CD4-positive, alpha-beta T cell treated with Interleukin-17A for 4 hours (primary cell): ENCODE data around the gene KRTAP10-10.
"Not testable (repeated sequence)": the region's sequence is repeated elsewhere in the genome, so short reads cannot be mapped to it uniquely, and the experiment has no call there.

Experiments used
- DNase-seq: peaks from one replicate; pipeline ENCODE4 v3.0.0-alpha.2; 2020; ENCODE audit warnings: mixed read lengths

Gene KRTAP10-10

DNA sequence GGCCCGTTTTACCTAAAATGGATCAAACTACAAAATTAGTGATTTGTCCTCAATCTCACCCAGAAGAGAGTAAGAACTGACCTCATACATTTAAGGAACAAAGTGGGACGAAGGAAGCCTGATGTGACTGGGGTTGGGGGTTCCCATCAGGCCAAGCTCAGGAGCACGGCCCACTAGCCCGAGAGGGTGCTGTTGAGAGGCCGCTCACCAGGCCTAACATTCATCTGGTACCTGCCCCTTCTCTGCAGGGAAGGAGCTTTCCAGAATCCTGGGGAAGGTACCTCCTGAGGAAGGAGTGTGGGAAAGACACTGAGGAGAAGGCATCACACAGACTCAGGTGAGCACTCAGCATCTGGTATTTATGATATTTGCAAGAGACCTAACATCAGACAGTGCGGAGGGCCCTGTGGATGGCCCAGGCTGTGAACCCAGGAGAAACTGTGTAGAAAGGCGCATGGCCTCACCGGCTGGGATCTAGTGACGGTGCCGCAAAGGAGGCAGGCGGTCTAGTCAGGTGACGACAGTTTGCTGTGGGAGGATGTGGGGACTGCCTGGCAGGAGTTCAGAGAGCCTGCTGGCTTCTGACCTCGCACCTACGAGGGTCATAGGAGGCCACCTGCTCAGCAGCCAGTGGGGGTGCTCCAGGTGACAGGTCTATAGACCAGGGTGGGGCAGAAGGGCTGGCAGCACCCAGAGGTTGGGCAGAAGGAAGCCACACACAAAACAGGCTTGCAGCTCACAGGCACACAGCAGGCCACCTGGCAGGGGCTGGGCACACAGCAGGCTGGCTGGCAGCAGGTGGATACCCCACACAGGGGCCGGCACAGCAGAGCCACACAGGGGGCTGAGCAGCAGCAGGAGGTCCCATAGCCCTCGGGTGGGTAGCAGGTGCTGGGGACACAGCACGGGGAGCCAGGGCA, 16.8 kb downstream of the KRTAP10-10 start:
- peak; percentile 68 for DNase-seq

DNA sequence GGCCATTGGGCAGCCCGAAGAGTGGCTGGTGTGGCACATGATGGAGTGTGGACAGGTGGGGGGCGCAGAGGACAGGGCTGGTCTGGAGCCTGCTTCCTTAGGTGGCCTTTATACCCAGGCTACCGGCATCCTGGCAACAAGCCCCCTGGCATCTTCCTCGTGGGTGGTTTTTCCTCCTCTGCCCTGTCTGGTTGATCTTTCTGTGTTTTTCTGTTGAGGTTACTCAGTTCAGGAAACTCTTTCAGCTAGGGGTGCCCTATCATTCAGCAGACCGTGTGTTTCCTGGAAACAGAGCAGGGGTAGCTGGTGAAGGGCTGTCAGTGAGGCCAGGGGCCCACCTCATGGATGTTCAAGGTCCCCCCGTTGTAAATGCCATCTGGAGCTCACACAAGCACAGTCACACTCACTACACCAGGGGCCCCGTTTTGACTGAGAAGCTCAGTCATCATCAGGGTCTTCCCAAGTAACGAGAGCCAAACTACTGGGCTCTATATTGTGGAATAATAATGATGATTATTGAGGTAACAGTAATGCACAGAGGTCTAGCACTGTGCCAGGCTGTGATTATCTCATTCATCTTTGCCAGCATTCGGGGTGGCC, 17.5 kb downstream of the KRTAP10-10 start, which contains the start of gene KRTAP12-4:
Gene KRTAP12-4, minus strand, starts transcription at position 84 of the 600 bp plus-strand sequence. Its CDS starts 45 bp downstream, at position 39.
- no peak for DNase-seq

DNA sequence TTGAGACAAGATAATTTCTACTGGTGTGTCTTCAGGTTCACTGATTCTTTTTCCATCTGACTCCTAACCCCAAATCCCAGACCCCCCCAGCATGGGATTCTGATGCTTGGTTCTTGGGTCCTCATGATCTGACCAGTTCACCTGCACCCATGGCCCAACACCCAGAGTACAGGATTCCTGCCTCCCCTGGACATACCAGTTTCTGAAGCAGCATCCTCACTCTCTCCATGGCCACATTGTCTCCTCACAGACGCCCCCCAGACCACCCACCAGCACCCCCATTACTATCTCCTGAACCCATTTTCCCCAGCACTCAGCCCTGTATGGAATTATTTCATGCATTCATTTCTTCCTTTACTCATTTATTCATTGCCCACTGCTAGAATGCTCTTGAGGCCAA, 19.7 kb downstream of the KRTAP10-10 start:
- DNase-seq = no peak

DNA sequence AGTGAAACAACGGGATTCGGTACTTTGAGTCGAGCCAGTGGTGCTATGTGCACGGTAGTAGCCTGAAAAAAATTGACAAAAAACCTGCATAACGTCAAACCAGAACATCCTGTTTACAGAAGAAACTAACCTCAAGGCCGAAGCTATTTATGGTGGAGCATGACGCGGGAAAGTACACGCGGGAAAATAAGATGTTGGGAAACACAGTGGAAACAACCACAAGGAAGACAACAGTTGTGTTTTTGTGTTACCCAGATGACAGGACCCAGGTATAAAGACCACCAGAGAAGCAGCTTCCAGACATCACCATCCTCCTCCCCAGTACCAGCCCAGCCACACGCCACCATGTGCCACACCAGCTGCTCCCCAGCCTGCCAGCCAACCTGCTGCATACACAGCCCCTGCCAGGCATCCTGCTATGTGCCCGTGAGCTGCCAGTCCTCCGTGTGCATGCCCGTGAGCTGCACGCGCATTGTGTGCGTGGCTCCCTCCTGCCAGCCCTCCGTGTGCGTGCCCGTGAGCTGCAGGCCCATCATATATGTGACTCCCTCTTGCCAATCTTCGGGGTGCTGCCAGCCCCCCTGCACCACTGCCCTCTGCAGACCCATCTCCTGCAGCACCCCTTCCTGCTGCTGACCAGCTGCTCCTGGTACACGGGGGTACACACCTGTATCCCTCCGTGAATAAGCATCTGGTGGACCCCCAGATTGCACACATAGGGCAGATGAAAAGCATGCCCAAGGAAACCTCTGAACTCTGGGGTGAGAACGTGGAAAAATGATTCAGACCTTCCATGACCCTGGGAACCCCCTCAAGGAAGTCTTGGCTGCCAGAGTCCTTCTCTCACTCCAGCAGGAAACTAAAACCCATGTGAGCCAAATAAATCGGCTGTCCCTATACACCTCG, 20.7 kb downstream of the KRTAP10-10 start, which contains the start of gene KRTAP12-3:
Gene KRTAP12-3, plus strand, starts transcription at position 298 of the 906 bp plus-strand sequence. Its CDS starts 48 bp downstream, at position 346.
- DNase-seq = peak; percentile 61

DNA sequence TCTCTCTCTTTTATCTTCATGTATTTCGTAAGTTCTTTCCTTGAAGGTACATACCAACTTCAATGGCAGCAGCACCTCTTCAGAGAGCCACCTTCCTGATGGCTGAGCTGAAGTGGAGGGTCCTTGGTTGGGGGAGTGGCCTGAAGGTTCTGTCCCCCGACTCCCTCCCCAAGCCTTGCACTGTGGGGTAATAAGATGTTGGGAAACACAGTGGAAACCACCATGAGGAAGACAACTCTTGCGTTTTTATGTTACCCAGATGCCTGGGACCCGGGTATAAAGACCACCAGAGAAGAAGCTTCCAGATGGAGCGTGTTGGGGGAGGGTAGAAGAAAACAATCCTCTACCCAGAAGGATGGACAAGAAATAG, 21.4 kb downstream of the KRTAP10-10 start:
- no peak for DNase-seq

DNA sequence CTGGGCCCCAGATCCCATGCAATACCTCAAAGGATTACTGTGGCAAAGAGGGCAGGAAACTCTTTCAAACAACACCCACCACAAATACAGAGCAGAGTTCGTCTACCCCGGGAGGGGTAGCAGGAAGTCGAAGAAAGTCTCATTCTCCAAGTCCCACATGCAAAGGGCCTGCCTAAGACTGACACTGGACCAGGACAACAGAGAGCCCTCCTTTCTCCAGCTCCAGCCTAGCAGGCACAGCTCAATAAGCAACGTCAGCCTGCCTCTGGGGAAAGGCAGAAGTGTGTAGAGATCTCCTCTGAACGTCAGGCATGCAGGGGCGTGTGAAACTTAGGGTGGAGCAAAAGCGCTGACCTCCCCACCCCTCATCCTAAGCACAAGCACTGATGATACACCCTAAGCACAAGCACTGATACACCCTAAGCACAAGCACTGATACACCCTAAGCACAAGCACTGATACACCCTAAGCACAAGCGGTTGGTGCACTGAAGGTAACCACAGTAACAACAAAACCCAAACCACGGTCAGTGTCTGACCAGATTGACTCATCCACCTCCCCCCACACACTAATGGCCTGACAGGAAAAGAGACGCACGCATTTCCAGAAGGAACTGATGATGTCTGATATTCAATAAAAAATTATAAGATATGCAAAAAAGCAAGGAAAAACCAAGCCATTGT, 21.9 kb downstream of the KRTAP10-10 start:
- DNase-seq = peak; percentile 40

DNA sequence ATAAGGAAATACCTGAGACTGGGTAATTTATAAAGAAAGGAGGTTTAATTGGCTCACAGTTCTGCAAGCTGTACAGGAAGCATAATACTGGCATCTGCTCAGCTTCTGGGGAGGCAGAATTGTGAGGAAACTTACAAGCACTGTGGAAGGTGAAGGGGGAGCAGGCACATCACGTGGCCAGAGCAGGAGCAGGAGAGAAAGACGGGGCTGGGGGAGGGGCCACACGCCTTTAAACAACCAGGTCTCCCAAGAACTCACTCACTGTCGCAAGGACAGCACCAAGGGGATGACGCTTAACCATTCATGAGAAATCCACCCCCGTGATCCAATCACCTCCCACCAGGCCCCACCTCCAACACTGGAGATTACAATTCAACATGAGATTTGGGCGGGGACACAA, 24.4 kb downstream of the KRTAP10-10 start:
- DNase-seq = not testable (repeated sequence)

DNA sequence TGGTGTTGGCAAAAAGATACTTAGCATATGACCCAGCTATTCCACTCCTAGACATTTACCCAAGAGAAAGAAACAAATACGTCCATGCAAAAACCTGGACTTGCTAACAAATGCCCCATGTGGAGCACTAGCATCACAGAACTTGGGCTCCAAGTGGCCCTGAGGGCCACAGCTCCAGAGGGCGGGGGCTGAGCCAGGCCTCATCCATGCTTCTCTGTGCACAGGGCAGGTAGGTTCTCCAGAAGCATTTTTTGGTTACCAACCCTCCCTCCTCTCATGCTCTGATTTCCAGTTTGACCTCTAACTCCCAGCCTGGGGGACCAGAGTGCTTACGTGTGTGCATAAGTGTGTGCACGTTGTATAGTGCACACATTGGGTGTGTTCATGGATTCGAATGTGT, 27.5 kb downstream of the KRTAP10-10 start:
- no peak for DNase-seq

DNA sequence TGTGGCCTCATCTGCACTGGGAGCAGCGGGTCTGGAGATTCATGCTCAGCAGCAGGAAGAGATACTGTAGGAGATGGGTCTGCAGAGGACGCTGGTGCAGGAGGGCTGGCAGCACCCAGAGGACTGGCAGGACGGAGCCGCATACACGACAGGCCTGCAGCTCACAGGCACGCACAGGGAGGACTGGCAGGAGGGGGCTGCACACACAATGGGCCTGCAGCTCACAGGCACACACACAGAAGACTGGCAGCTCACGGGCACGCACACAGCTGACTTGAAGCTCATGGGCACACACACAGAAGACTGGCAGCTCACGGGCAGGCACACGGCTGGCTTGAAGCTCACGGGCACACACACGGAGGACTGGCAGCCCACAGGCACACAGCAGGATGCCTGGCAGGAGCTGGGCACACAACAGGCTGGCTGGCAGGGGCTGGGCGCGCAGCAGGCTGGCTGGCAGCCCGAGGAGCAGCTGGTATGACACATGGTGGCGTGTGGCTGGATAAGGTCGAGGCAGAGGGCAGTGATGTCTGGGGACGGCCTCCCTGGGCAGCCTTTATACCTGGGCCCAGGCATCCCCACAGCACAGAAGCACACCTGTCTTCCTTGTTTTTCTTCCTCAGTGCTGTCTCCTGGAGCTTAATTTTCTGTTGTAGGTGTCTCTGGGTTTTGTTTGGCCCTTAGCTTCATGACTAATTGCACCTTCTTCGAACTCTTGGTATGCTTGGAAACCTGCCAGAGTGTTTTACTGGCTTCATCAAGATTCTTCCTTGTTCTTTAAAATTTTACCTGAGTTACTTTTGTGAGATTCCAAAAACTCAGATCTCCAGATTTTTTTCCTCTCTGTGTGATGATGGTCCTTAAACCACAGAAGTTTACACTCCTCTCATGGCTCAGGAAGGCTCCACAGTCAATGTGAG, 29.5 kb downstream of the KRTAP10-10 start, which contains the start of gene KRTAP12-2:
Gene KRTAP12-2, minus strand, starts transcription at position 527 of the 920 bp plus-strand sequence. Its CDS starts 41 bp downstream, at position 486.
- DNase-seq = no peak

DNA sequence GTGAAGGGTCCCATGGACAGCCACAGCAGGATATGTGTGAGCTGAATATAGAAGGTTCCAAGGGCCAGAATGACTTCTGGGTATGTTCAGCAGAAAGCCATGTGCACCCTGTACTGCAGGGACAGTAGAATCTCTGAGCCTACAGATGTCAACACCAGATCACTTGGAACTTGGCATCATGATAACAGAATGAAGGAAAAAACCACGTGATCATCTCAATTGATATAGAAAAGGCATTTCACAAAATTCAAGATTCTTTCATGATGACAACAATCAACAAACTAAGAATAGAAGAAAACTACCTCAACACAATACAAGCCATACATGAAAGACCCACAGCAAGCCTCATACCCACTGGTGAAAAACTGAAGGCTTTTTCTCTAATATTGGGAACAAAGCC, 30.5 kb downstream of the KRTAP10-10 start:
- no peak for DNase-seq

DNA sequence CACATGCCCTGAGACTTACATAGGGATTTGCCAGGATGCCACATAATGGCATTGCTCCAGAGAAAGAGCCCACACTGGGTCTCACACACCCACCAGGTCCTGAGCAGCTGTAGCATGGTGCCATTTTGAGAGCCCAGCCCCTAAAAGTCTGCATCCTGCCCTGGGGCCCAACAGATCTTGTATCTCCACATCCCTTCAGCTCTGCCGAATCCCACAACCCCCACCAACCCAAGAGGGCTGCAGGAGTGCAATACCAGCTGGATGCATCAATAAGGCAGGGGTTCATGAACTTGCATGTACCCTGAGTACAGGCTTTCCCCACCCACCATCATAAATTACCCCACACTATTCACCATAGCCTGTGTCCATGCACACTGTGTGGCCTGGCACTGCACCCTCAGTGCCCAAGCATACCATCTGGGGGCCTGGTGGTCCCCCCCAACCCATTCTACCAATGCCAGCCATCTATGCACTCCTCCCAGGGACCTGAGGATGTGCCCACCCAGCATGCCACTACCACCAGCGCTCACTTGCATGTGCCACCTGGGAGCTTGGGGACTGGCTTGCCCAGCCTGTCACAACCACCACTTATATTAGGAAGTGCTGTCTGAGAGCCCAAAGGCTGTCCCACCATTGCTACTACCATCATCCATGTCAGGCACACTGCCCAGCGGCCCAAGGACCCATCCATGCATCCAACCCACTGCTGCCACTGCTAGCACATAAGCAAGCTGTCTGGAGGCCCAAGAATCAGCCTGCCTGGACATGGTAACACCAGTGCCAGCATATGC, 33.7 kb downstream of the KRTAP10-10 start:
- DNase-seq = no peak

DNA sequence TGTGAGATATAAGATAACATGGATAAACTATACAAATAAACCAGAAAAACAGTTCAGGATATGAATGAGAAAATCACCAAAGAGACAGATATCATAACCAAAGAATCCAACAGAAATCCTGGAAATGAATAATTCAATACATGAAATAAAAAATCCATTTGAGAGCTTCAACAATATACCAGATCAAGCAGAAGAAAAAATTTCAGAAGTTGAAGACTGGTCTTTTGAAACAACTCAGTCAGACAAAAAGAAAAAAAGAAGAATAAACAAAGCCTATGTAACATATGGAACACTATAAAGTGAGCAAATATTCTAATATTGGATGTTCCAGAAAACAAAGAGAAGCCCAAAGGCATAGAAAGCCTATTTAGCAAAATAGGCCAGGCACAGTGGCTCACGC, 34.8 kb downstream of the KRTAP10-10 start:
- no peak for DNase-seq

DNA sequence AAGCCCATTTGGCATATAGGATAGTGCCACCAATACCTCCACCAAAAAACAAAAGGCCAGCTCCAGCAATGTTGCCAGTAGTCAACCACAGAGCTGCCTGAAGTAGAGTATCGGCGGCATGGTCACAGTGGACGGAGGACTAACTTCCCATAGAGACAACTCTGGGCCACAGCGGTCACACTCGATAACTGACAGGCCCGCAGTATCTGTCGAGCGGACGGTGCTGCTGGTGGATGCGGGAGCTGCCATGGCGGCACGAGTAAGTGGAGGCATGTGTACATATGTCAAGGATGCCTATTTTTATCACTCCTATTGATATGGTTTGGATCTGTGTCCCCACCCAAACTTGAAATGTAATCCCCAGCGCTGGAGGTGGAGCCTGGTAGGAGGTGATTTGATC, 40.7 kb downstream of the KRTAP10-10 start:
- DNase-seq = no peak

DNA sequence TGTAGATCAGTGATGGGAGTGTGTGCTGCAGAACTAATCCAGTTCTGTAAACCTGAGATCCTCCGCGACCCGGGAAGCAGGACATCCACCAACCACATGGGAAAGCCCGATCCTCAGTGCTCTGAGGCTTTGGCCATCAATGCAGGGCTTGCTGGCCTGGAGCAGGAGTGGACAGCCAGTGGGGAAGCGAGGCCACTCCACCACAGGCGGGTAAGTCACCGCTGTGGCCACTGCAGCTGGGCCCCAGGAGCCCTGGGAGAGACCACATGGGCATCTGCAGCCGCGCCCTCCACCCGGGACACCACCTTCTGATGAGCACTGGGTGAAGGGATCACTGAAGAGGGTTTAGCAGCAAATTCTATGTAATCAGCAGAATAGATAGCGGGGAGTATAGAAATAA, 44.0 kb downstream of the KRTAP10-10 start:
- DNase-seq = no peak

DNA sequence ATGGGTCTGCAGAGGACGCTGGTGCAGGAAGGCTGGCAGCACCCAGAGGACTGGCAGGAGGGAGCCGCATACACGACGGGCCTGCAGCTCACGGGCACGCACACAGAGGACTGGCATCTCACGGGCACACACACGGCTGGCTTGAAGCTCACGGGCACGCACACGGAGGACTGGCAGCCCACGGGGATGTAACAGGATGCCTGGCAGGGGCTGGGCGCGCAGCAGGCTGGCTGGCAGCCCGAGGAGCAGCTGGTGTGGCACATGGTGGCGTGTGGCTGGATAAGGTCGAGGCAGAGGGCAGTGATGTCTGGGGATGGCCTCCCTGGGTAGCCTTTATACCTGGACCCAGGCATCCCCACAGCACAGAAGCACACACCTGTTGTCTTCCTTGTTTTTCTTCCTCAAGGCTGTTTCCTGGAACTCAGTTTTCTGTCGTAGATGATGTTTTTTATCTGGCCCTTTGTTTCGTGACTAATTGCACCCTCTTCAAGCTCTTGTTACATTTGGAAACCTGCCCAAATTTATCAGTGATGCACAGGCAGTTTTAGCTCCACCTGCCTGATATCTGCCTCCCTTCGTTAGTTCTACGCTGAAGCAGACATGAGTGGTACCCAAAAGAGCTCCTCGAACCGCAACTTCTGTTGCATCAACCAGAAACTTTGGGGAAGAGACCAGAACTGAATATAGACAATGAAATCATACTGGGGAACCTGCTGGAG, 44.9 kb downstream of the KRTAP10-10 start, which contains the start of gene KRTAP12-1:
Gene KRTAP12-1, minus strand, starts transcription at position 303 of the 719 bp plus-strand sequence. Its CDS starts 40 bp downstream, at position 263.
- DNase-seq = no peak

DNA sequence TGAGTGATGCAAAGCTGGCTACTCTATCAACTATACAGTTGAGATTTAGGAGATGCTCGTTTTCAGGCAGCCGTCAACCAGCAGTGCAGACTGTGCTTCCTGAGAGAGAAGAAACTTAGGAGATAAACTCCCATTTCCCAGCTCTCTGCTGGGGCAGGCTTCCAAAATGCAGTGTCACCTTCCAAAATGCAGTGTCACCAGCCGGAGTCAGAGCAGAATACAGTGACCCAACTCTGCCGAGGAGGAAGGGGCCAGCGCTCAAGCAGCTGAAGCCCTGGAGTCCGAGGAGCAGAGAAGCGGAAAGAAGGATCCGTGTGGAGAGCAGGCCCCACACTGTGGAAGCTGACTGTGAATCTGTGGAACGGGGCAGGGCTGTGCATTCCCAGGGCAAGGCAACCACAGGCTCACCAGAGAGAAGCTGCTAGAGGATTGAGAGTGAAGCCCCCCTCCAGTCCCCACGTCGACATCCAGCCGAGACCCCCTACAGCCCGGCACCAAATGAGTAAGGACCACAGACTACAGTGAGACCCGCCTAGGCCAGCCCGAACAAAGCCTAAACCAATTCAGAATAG, 45.5 kb downstream of the KRTAP10-10 start:
- no peak for DNase-seq

DNA sequence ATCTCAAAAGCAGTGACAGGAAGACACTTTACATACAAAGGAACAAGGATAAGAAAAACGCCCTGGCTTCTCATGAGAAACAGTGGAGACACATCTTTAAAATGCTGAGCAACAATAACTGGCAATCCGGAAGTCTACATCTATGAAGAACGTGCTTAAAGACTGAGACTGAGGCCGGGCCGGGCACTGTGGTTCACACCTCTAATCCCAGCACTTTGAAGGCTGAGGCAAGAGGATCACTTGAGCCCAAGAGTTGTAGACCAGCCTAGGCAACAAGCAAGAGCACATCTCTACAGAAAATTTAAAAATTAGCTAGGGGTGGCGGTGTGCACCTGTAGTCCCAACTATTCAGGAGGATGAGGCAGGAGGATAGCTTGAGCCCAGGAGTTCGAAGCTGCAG, 46.9 kb downstream of the KRTAP10-10 start:
- no peak for DNase-seq

DNA sequence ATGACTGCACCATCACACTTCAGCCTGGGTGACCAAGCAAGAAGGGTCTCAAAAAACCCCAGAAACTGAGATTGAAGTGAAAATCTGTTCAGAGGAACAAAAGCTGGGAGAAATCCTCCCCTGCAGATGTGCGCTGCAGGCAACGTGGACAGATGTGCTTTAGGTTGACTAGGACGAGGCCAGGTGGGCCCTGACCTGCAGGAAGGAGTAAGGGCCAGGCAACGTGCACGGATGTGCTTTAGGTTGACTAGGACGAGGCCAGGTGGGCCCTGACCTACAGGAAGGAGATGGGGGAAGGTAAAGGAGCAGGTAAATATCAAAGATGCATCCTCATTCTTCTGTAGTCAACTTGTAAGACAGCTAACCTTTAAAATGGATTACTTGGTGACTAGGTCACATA, 47.3 kb downstream of the KRTAP10-10 start:
- no peak for DNase-seq

DNA sequence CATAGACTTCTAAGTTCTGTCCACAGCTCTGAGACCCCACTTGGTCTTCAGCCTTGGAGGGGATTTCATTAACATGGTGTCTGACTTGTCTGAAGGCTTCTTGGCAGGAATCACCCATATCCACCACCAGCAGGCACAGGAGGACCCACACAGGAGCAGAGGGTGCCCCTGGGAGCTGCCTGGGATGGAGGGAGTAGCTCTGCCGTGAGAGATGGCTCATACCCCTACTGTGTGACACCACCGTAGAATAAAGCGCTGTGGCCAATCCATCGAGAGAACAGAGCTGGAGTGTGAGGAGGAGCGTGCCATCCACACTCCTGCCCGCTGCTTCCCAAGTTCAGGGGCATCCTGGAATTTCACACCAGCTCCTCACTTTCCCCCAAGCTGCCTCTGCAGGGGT, 47.9 kb downstream of the KRTAP10-10 start:
- DNase-seq = not testable (repeated sequence)
